ENCODE measurements around the gene MEGF9. TPM values are rescaled to one million over a fixed set of nuclear protein-coding genes. Genes with fewer than 3 reads are reported as not detected.

The MEGF9 gene
- total RNA-seq, 1 donor from 2014 or later, result 15.5 TPM

Other genes with a start within 250 kb of the MEGF9 start
- gene CDK5RAP2, start 134.3 kb downstream of the MEGF9 start, total RNA-seq, result 43.3 TPM
- gene FBXW2, start 78.9 kb upstream of the MEGF9 start, total RNA-seq, result 44.9 TPM
- gene PSMD5, start 128.5 kb upstream of the MEGF9 start, total RNA-seq, result 65.1 TPM
- gene PHF19, start 162.7 kb upstream of the MEGF9 start, total RNA-seq, result 25.9 TPM
- 7.9 TPM for gene TRAF1, start 212.3 kb upstream of the MEGF9 start, total RNA-seq